Measurements from ENCODE around the gene NHLH2. TPM values are rescaled to one million over a fixed set of nuclear protein-coding genes. Genes with fewer than 3 reads are reported as not detected.

Gene NHLH2
- total RNA-seq, 1 experiment from 2014 or later = 1.2 TPM

- no peaks in the 10 kb centered on the region for H4K20me1 ChIP-seq (ENCODE audit: control insufficient read depth, insufficient read depth, insufficient read length)
- no peak overlapping the region for H2BK120ac ChIP-seq (ENCODE audit: low read depth, low read length, poor library complexity, severe bottlenecking)
- H4K5ac ChIP-seq (ENCODE audit: insufficient read length, low read depth, low read length) = no peak overlapping the region
- Mint-ChIP-seq H3K4me3 (no peak overlapping the region), H3K27ac (no peak overlapping the region), H3K9me3 (peaks cover 10 to 14% of the 10 kb centered on the region in 2 experiments), H3K36me3 (ENCODE audit: insufficient read depth in 1 of 3, low read depth in 3 of 3) (peaks cover 0 to 5% (median 0%) of the 10 kb centered on the region in 3 experiments; a peak in 1 of 7 replicates), H3K4me1 (peaks cover 21 to 27% of the 10 kb centered on the region in 2 experiments), H3K27me3 (ENCODE audit: low read depth) (no peaks in the 10 kb centered on the region)
- no peak overlapping the region for H3K9ac ChIP-seq (ENCODE audit: extremely low read depth, insufficient read length, low read length)
- H3K4me1 ChIP-seq (ENCODE audit: insufficient read depth, low read length) = peaks cover 2% of the 10 kb centered on the region; the same call in 1 of the 2 replicates
- H2AK5ac ChIP-seq (ENCODE audit: insufficient read length, low read length) = no peak overlapping the region
- H3K4ac ChIP-seq (ENCODE audit: low read depth, low read length) = no peak overlapping the region
- no peak overlapping the region for H4K8ac ChIP-seq (replicated peaks; ENCODE audit: insufficient read length, low read depth, low read length)
- no CpG with 5 or more reads among the region's 3 CpGs for WGBS (ENCODE audit: extremely low coverage, insufficient read length, low lambda C conversion rate)
- H3K18ac ChIP-seq (ENCODE audit: insufficient read length, low read depth, low read length) = no peak overlapping the region
- H3K79me1 ChIP-seq (ENCODE audit: insufficient read depth, low read depth, low read length, poor library complexity, severe bottlenecking) = no peaks in the 10 kb centered on the region
- no peak overlapping the region for H3K56ac ChIP-seq (ENCODE audit: insufficient read length, low read depth, low read length)
- TF ChIP-seq CTCF (conservative IDR thresholded peaks at IDR 0.05) = no peak
- H2BK12ac ChIP-seq (ENCODE audit: insufficient read length, low read depth, low read length) = no peak overlapping the region
- no peak overlapping the region for H3K23ac ChIP-seq (ENCODE audit: insufficient read length, low read depth, low read length)
- DNase-seq = no peak
- H2BK20ac ChIP-seq (ENCODE audit: low read depth, low read length, poor library complexity, severe bottlenecking) = no peak overlapping the region
- H3K9me3 ChIP-seq (ENCODE audit: control insufficient read depth, low read depth, low read length) = no peaks in the 10 kb centered on the region
- no peak overlapping the region for H3K14ac ChIP-seq (ENCODE audit: insufficient read depth, low read length)
- no peak overlapping the region for H3K27ac ChIP-seq (ENCODE audit: insufficient read length, low read depth, low read length)
- H2AFZ ChIP-seq (ENCODE audit: low read length) = no peak overlapping the region
- H3K23me2 ChIP-seq (ENCODE audit: insufficient read length, low read depth, low read length, poor library complexity, severe bottlenecking) = no peaks in the 10 kb centered on the region
- no peaks in the 10 kb centered on the region for H3K79me2 ChIP-seq (ENCODE audit: insufficient read depth, low read length)
- H4K91ac ChIP-seq (ENCODE audit: insufficient read length, low read depth, low read length) = no peak overlapping the region
- H2BK5ac ChIP-seq (ENCODE audit: insufficient read length, low read length) = no peak overlapping the region
- no peak overlapping the region for H3T11ph ChIP-seq (ENCODE audit: low read length)
- H3K4me2 ChIP-seq (ENCODE audit: insufficient read depth, insufficient read length, low read length) = no peak overlapping the region
- no peak overlapping the region for H2BK15ac ChIP-seq (ENCODE audit: low read depth, low read length)
- no peaks in the 10 kb centered on the region; the same call in 1 of the 2 replicates for H3K27me3 ChIP-seq (ENCODE audit: insufficient read depth, low read length)
Measured at GRCh38 chr1:115790356-115790755, 50.6 kb downstream of the NHLH2 start.

Other genes with a start within 250 kb of the NHLH2 start
- gene VANGL1, start 199.2 kb downstream of the NHLH2 start, total RNA-seq (2021) = 13.5 and 13.6 TPM in 2 replicates
- not detected in 2 replicates for gene CASQ2, start 72.4 kb downstream of the NHLH2 start, total RNA-seq (2021)
- 3.2 and 3.5 TPM in 2 replicates for gene SLC22A15, start 135.4 kb upstream of the NHLH2 start, total RNA-seq (2021)